Measurements from ENCODE around the gene GNAT1.

Gene GNAT1

GRCh38 chr3:50163572-50164455 is 27.6 kb upstream of the GNAT1 start:
- no peak for DNase-seq

- DNase-seq, result no peak
Observed at GRCh38 chr3:50164481-50164880, 26.9 kb upstream of the GNAT1 start.

GRCh38 chr3:50164984-50165909 is 26.2 kb upstream of the GNAT1 start:
- DNase-seq, result no peak

GRCh38 chr3:50165910-50166538 is 25.4 kb upstream of the GNAT1 start:
- no peak for DNase-seq

- DNase-seq, result no peak
Observed at GRCh38 chr3:50166620-50167019, 24.8 kb upstream of the GNAT1 start.

- DNase-seq, result no peak
Observed at GRCh38 chr3:50167069-50167840, 24.2 kb upstream of the GNAT1 start.

- no peak for DNase-seq
Observed at GRCh38 chr3:50167841-50168209, 23.6 kb upstream of the GNAT1 start.

- no peak for DNase-seq
Observed at GRCh38 chr3:50168388-50168787, 23.0 kb upstream of the GNAT1 start.

GRCh38 chr3:50168791-50169190 is 22.6 kb upstream of the GNAT1 start:
- DNase-seq, result no peak

- DNase-seq, result no peak
Observed at GRCh38 chr3:50169232-50169832, 22.1 kb upstream of the GNAT1 start.

- no peak for DNase-seq
Observed at GRCh38 chr3:50169858-50170257, 21.6 kb upstream of the GNAT1 start.

GRCh38 chr3:50170689-50171088 is 20.7 kb upstream of the GNAT1 start:
- no peak for DNase-seq

- DNase-seq, result no peak
Observed at GRCh38 chr3:50171540-50172301, 19.7 kb upstream of the GNAT1 start.

- DNase-seq, result no peak
Observed at GRCh38 chr3:50172626-50173220, 18.7 kb upstream of the GNAT1 start.

- DNase-seq, result no peak
Observed at GRCh38 chr3:50173685-50174516, 17.5 kb upstream of the GNAT1 start.

GRCh38 chr3:50174517-50174895 is 16.9 kb upstream of the GNAT1 start:
- DNase-seq, result no peak

- no peak for DNase-seq
Observed at GRCh38 chr3:50174947-50175524, 16.4 kb upstream of the GNAT1 start.

- no peak for DNase-seq
Observed at GRCh38 chr3:50177346-50177745, 14.1 kb upstream of the GNAT1 start.

GRCh38 chr3:50179710-50180109 is 11.7 kb upstream of the GNAT1 start:
- DNase-seq, result no peak

- DNase-seq, result no peak
Observed at GRCh38 chr3:50181985-50182384, 9.4 kb upstream of the GNAT1 start.

Data from activated naive CD4-positive, alpha-beta T cell (primary cell).